B cell (primary cell): ENCODE data around the gene CASD1. TPM values are rescaled to one million over a fixed set of nuclear protein-coding genes. Genes with fewer than 3 reads are reported as not detected.

ENCODE experiments used
- ATAC-seq: fragments of 200-7000 bp; cut with Tn5 transposase; one replicate; pipeline ENCODE4 v1.10.0; 2021; ENCODE audit warnings: low read depth, mild to moderate bottlenecking, moderate number of reproducible peaks, moderate library complexity
- CTCF ChIA-PET: fragments of 350-600 bp; sonication (Branson Sonifier 250); formaldehyde crosslinking; loops from one replicate; lab custom pipeline; 2021; ENCODE audit warnings: antibody characterized with exemption, inconsistent platforms; lab: Charles Lee
- POLR2A ChIA-PET: fragments of 350-600 bp; sonication (Branson Sonifier 250); formaldehyde crosslinking; loops from one replicate; lab custom pipeline; 2021; ENCODE audit warnings: antibody characterized with exemption; lab: Charles Lee
- DNase-seq: peaks from one replicate; pipeline ENCODE4 v3.0.0; 2013
- H2AFZ ChIP-seq: 2 replicates; pipeline ENCODE4 v1.6.1; 2012; ENCODE audit warnings: mild to moderate bottlenecking, low read depth, low read length; ENCODE audit not compliant: insufficient read depth, poor library complexity, severe bottlenecking
- H3K27ac ChIP-seq, 2 donors: 1 replicate in 1 of 2; 2 replicates in 1 of 2; pipeline ENCODE4 v1.5.1; 2012 to 2013; ENCODE audit warnings: low read length in 2 of 2, mild to moderate bottlenecking in 2 of 2, moderate library complexity in 1 of 2
- H3K27me3 ChIP-seq, 4 experiments: fragments of 200-600 bp in 1 of 4; sonication (generic) in 1 of 4; replicated peaks in 1 of 4; 1 replicate in 2 of 4; 2 replicates in 2 of 4; pipeline versions ENCODE4 v1.6.1 to v1.7.0; 2013 to 2016; ENCODE audit warnings: low read length in 3 of 4, mild to moderate bottlenecking in 2 of 4, mixed read lengths in 1 of 4, moderate library complexity in 1 of 4; ENCODE audit not compliant: insufficient read depth in 4 of 4, control insufficient read depth in 3 of 4; ENCODE audit errors: control extremely low read depth in 1 of 4
- H3K36me3 ChIP-seq, 2 experiments: replicated peaks in 1 of 2; 1 replicate in 1 of 2; 2 replicates in 1 of 2; pipeline versions ENCODE4 v1.6.1 to v1.7.1; 2013; ENCODE audit warnings: low read length in 1 of 2; ENCODE audit not compliant: insufficient read depth in 2 of 2, control insufficient read depth in 1 of 2; ENCODE audit errors: control extremely low read depth in 1 of 2, extremely low read depth in 1 of 2
- H3K4me1 ChIP-seq, 2 donors: fragments of 200-600 bp in 1 of 2; sonication (generic) in 1 of 2; 1 replicate in 1 of 2; 2 replicates in 1 of 2; pipeline versions ENCODE4 v1.5.1 to v1.6.1; 2013 to 2017; ENCODE audit warnings: low read length in 2 of 2; ENCODE audit not compliant: control insufficient read depth in 2 of 2, insufficient read depth in 2 of 2
- H3K4me2 ChIP-seq: replicated peaks from 2 replicates; pipeline ENCODE3; 2012; ENCODE audit warnings: mild to moderate bottlenecking, low read depth, low read length; ENCODE audit not compliant: poor library complexity, severe bottlenecking
- H3K4me3 ChIP-seq, 5 experiments: fragments of 200-600 bp in 1 of 5; sonication (generic) in 1 of 5; 1 replicate in 3 of 5; 2 replicates in 2 of 5; pipeline versions ENCODE4 v1.5.1 to v1.7.0; 2011 to 2016; ENCODE audit warnings: low read length in 4 of 5, mild to moderate bottlenecking in 4 of 5, low read depth in 2 of 5, control low read depth in 1 of 5, moderate library complexity in 1 of 5; ENCODE audit not compliant: insufficient read depth in 1 of 5; ENCODE audit errors: control extremely low read depth in 1 of 5, extremely low read depth in 1 of 5
- H3K79me2 ChIP-seq: fragments of 200-600 bp; sonication (generic); one replicate; pipeline ENCODE4 v1.6.0; 2016; ENCODE audit warnings: low read length; ENCODE audit not compliant: control insufficient read depth, insufficient read depth
- H3K9ac ChIP-seq: fragments of 200-600 bp; sonication (generic); 2 replicates; pipeline ENCODE4 v1.6.1; 2017; ENCODE audit warnings: mild to moderate bottlenecking, low read length, moderate library complexity
- H3K9me3 ChIP-seq, 3 donors: one replicate each; pipeline versions ENCODE4 v1.6.1 to v1.7.1; 2013; ENCODE audit warnings: low read length in 2 of 3; ENCODE audit not compliant: control insufficient read depth in 2 of 3, insufficient read depth in 1 of 3; ENCODE audit errors: control extremely low read depth in 1 of 3
- H4K20me1 ChIP-seq: 2 replicates; pipeline ENCODE4 v1.6.0; 2012; ENCODE audit warnings: mild to moderate bottlenecking, low read length; ENCODE audit not compliant: insufficient read depth, control insufficient read depth, poor library complexity, severe bottlenecking
- H3K27ac Mint-ChIP-seq: one replicate; pipeline ENCODE4 v1.8.0; 2021; ENCODE audit warnings: mixed read lengths
- H3K27me3 Mint-ChIP-seq: one replicate; pipeline ENCODE4 v1.8.0; 2021; ENCODE audit warnings: mixed read lengths
- H3K4me1 Mint-ChIP-seq: one replicate; pipeline ENCODE4 v1.8.0; 2021; ENCODE audit warnings: mixed read lengths
- H3K4me3 Mint-ChIP-seq: one replicate; pipeline ENCODE4 v1.8.0; 2021; ENCODE audit warnings: mixed read lengths
- H3K9me3 Mint-ChIP-seq: one replicate; pipeline ENCODE4 v1.8.0; 2022; ENCODE audit warnings: mixed read lengths; ENCODE audit not compliant: insufficient read depth
- CTCF ChIP-seq: fragments of 200-600 bp; IDR thresholded peaks from one replicate; pipeline ENCODE4 v1.8.0; 2022; ENCODE audit warnings: antibody characterized with exemption, mild to moderate bottlenecking
- EZH2 ChIP-seq: IDR thresholded peaks from 2 replicates; pipeline ENCODE4 v1.6.1; 2012; ENCODE audit warnings: borderline replicate concordance, low read depth, mild to moderate bottlenecking, moderate library complexity, low read length; ENCODE audit not compliant: insufficient read depth, poor library complexity, severe bottlenecking
- WGBS: methylation state at CpG from one replicate; pipeline ENCODE4 v1.1.5; 2013; ENCODE audit warnings: missing lambda C conversion rate; ENCODE audit not compliant: insufficient coverage; 5-methylcytosine and 5-hydroxymethylcytosine counted together
- intact Hi-C: fragments of 100-400 bp; cut with micrococcal nuclease; formaldehyde crosslinking; loops from one replicate; pipeline ENCODE4 v1.10.0; 2022
- polyA plus RNA-seq: library from polyadenylated mRNA; depleted of rRNA; stranded (reverse); fragments of >200 nt; gene quantifications from 2 replicates; pipeline ENCODE4 v1.2.3, GENCODE V29; 2012
- total RNA-seq, 2 donors: library from RNA; stranded (reverse); fragments of 120-200 nt in 1 of 2; gene quantifications; 1 replicate in 1 of 2; 2 replicates in 1 of 2; pipeline versions ENCODE4 v1.2.3 to v1.2.4, GENCODE V29; 2013 to 2022

The CASD1 gene
- total and polyA plus RNA-seq, 2 donors (not counting 1 experiment from before 2014, with no cell fraction given) = 9.2 to 47.9 TPM

GRCh38 chr7:94514140-94514889 is 4.7 kb downstream of the CASD1 start:
- Histone ChIP-seq H3K9me3 (no peaks in the 10 kb centered on the region), H3K27ac (no peak overlapping the region), H4K20me1 (no peaks in the 10 kb centered on the region), H3K36me3 (peaks cover 0 to 8% of the 10 kb centered on the region in 2 experiments), H3K27me3 (no peaks in the 10 kb centered on the region), H3K9ac (no peak overlapping the region), H3K4me3 (no peak overlapping the region), H3K79me2 (peaks cover 45% of the 10 kb centered on the region), H2AFZ (no peak overlapping the region), H3K4me2 (no peak overlapping the region), H3K4me1 (peaks cover 13 to 14% of the 10 kb centered on the region in 2 donors)
- ATAC-seq (no peak), DNase-seq (no peak)
- POLR2A ChIA-PET = interaction anchor here (0.7 kb wide), 1 partner anchor 15 kb away, joined by 4 read pairs; no protein-coding TSS in a partner anchor
- intact Hi-C loops = no loop called here
- WGBS = no CpG with 5 or more reads among the region's 4 CpGs
- Mint-ChIP-seq H3K9me3 (no peaks in the 10 kb centered on the region), H3K27ac (no peak overlapping the region), H3K4me3 (no peak overlapping the region), H3K27me3 (no peaks in the 10 kb centered on the region), H3K4me1 (peaks cover 47% of the 10 kb centered on the region)
- CTCF ChIA-PET = interaction anchor here (2.1 kb wide), 1 partner anchor 65 kb away, joined by 6 read pairs; no protein-coding TSS in a partner anchor
- no peak for TF ChIP-seq CTCF
- no peak for TF ChIP-seq EZH2

GRCh38 chr7:94514917-94515316 is 5.3 kb downstream of the CASD1 start:
- CTCF ChIA-PET = no interaction called here
- peaks cover 46% of the 10 kb centered on the region for H3K4me1 Mint-ChIP-seq

More at GRCh38 chr7:94514917-94515316, 5.3 kb downstream of the CASD1 start:
- Mint-ChIP-seq H3K4me3 (no peak overlapping the region), H3K9me3 (no peaks in the 10 kb centered on the region), H3K27me3 (no peaks in the 10 kb centered on the region), H3K27ac (peak overlapping the region; percentile 48)
- TF ChIP-seq CTCF (no peak), EZH2 (no peak)
- Histone ChIP-seq H3K4me2 (no peak overlapping the region), H3K9ac (no peak overlapping the region), H3K9me3 (no peaks in the 10 kb centered on the region), H3K4me1 (peaks cover 12 to 13% of the 10 kb centered on the region in 2 donors), H3K27me3 (no peaks in the 10 kb centered on the region), H2AFZ (no peak overlapping the region), H3K36me3 (peaks cover 0 to 8% of the 10 kb centered on the region in 2 experiments), H3K27ac (no peak overlapping the region), H3K79me2 (peaks cover 42% of the 10 kb centered on the region), H3K4me3 (no peak overlapping the region), H4K20me1 (no peaks in the 10 kb centered on the region)
- POLR2A ChIA-PET = interaction anchor here (0.7 kb wide), 1 partner anchor 14 kb away, joined by 4 read pairs; no protein-coding TSS in a partner anchor
- intact Hi-C loops = no loop called here
- ATAC-seq = no peak
- DNase-seq = no peak
